ENCODE data around the gene P4HA2. TPM values are rescaled to one million over a fixed set of nuclear protein-coding genes. Genes with fewer than 3 reads are reported as not detected.
A peak's percentile ranks its signal among the peaks of the same experiment; 100 is the strongest.

The P4HA2 gene
- total and polyA plus RNA-seq, 2 of the 13 experiments (the other 11 are each of a cell fraction or from before 2014, with no cell fraction given) = 37.7 to 126 TPM

- peak; percentile 37; the same call in 1 of the 2 replicates for TF ChIP-seq ZNF687 (CRISPR knock-in tag; IDR thresholded peaks at IDR 0.05)
- TF ChIP-seq ZNF567 (CRISPR knock-in tag; IDR thresholded peaks at IDR 0.05; ENCODE audit: borderline replicate concordance) = no peak
- no peak for TF ChIP-seq GMEB1 (CRISPR knock-in tag; IDR thresholded peaks at IDR 0.05; ENCODE audit: borderline replicate concordance)
- no peak for TF ChIP-seq KLF13 (CRISPR knock-in tag; IDR thresholded peaks at IDR 0.05)
- TF ChIP-seq DDIT3 (CRISPR knock-in tag; IDR thresholded peaks at IDR 0.05) = no peak
- TF ChIP-seq YEATS2 (CRISPR knock-in tag; IDR thresholded peaks at IDR 0.05; ENCODE audit: borderline replicate concordance) = no peak
- no peak for TF ChIP-seq PBX2 (CRISPR knock-in tag; IDR thresholded peaks at IDR 0.05)
- TF ChIP-seq RFX5 (IDR thresholded peaks at IDR 0.05; ENCODE audit: low read depth, low read length) = no peak
- no peak for TF ChIP-seq XBP1 (CRISPR knock-in tag; IDR thresholded peaks at IDR 0.05)
- peak; percentile 92 for TF ChIP-seq ZNF777 (CRISPR knock-in tag; IDR thresholded peaks at IDR 0.05)
- TF ChIP-seq SALL1 (CRISPR knock-in tag; IDR thresholded peaks at IDR 0.05) = peak; percentile 11; the same call in 1 of the 2 replicates
- TF ChIP-seq IRF2 (CRISPR knock-in tag; IDR thresholded peaks at IDR 0.05) = no peak
- TF ChIP-seq ZBTB7A (CRISPR knock-in tag; IDR thresholded peaks at IDR 0.05) = peak; percentile 31; the same call in 1 of the 2 replicates
- TF ChIP-seq CSRNP1 (CRISPR knock-in tag; IDR thresholded peaks at IDR 0.05) = peak; percentile 52; the same call in 1 of the 2 replicates
- no peak for TF ChIP-seq RXRA (CRISPR knock-in tag; IDR thresholded peaks at IDR 0.05)
- TF ChIP-seq ZNF75D (CRISPR knock-in tag; IDR thresholded peaks at IDR 0.05; ENCODE audit: borderline replicate concordance) = no peak
- no peak for TF ChIP-seq TFAP4 (IDR thresholded peaks at IDR 0.05; ENCODE audit: borderline replicate concordance, low read depth)
Observed at GRCh38 chr5:132257131-132258101, 29.8 kb upstream of the P4HA2 start, which contains the start of gene PDLIM4 (continued).
